ENCODE measurements around the gene NDUFS3. TPM values are rescaled to one million over a fixed set of nuclear protein-coding genes. Genes with fewer than 3 reads are reported as not detected.
A peak's percentile ranks its signal among the peaks of the same experiment; 100 is the strongest.

The NDUFS3 gene
- total RNA-seq, 3 donors from 2014 or later, result 150 to 205 (median 197) TPM

DNA sequence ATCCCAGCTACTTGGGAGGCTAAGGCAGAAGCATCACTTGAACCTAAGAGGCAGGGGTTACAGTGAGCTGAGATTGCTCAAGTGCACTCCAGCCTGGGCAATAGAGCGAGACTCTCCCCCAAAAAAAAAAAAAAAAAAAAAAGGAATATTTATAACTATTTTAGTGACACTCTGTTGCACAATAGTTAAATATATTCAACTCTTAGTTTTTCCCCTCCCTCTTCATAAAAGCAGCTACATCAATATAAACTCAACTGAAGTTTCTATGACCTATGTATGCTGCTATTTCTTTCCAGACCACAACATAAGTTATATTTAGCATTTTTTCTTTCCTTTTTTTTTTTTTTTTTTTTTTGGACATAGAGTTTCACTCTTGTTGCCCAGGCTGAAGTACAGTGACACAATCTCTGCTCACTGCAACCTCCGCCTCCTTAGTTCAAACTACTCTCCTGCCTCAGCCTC lies 45.2 kb upstream of the NDUFS3 start:
- Histone ChIP-seq H3K4me3 (no peak overlapping the region), H3K9me3 (no peaks in the 10 kb centered on the region), H3K4me1 (ENCODE audit: low read depth) (peaks cover 11% of the 10 kb centered on the region), H3K36me3 (ENCODE audit: low read depth) (no peaks in the 10 kb centered on the region)
- ATAC-seq (no peak), DNase-seq (no peak)
- intact Hi-C loops (cut with DNase I, micrococcal nuclease), result no loop called here
- TF ChIP-seq, protein P1, sequence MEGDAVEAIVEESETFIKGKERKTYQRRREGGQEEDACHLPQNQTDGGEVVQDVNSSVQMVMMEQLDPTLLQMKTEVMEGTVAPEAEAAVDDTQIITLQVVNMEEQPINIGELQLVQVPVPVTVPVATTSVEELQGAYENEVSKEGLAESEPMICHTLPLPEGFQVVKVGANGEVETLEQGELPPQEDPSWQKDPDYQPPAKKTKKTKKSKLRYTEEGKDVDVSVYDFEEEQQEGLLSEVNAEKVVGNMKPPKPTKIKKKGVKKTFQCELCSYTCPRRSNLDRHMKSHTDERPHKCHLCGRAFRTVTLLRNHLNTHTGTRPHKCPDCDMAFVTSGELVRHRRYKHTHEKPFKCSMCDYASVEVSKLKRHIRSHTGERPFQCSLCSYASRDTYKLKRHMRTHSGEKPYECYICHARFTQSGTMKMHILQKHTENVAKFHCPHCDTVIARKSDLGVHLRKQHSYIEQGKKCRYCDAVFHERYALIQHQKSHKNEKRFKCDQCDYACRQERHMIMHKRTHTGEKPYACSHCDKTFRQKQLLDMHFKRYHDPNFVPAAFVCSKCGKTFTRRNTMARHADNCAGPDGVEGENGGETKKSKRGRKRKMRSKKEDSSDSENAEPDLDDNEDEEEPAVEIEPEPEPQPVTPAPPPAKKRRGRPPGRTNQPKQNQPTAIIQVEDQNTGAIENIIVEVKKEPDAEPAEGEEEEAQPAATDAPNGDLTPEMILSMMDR (IDR thresholded peaks at IDR 0.05), result no peak

DNA sequence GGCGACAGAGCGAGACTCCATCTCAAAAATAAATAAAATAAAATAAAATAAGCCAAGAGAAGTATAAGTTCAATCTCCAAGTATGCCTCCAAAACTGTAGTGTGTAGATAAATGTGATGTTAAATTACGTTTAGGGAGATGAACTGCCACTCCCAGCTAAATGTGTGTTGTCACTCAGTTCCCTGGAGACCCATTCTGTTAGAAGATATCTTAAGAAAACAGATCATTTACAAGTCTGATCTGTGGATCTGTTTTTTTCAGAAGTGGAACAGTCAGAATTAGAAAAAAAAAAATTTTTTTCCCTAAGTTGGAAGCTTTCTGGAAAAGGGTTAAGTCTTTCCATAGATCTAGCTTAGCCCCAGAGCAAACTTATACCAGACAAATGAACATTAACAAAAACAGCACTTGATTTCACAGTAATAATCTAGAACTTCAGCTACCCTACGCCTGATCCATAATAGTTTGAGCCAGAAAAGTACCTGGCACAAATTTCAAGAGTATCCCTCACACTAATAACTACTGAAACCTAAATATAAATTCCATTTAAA lies 44.1 kb upstream of the NDUFS3 start:
- TF ChIP-seq, protein P1 (IDR thresholded peaks at IDR 0.05), result no peak
- peaks cover 19% of the 10 kb centered on the region for H3K4me1 ChIP-seq (ENCODE audit: low read depth)
- ATAC-seq (no peak), DNase-seq (no peak)
- intact Hi-C loops (cut with DNase I, micrococcal nuclease), result no loop called here
- H3K4me3 ChIP-seq, result no peak overlapping the region
- H3K36me3 ChIP-seq (ENCODE audit: low read depth), result no peaks in the 10 kb centered on the region
- H3K9me3 ChIP-seq, result no peaks in the 10 kb centered on the region

- Histone ChIP-seq H3K4me3 (no peak overlapping the region), H3K9me3 (no peaks in the 10 kb centered on the region), H3K36me3 (ENCODE audit: low read depth) (no peaks in the 10 kb centered on the region), H3K4me1 (ENCODE audit: low read depth) (peaks cover 34% of the 10 kb centered on the region)
- intact Hi-C loops (cut with DNase I, micrococcal nuclease), result no loop called here
- DNase-seq (no peak), ATAC-seq (no peak)
- TF ChIP-seq, protein P1 (IDR thresholded peaks at IDR 0.05), result no peak
Observed at GRCh38 chr11:47536915-47537314, 42.0 kb upstream of the NDUFS3 start.

DNA sequence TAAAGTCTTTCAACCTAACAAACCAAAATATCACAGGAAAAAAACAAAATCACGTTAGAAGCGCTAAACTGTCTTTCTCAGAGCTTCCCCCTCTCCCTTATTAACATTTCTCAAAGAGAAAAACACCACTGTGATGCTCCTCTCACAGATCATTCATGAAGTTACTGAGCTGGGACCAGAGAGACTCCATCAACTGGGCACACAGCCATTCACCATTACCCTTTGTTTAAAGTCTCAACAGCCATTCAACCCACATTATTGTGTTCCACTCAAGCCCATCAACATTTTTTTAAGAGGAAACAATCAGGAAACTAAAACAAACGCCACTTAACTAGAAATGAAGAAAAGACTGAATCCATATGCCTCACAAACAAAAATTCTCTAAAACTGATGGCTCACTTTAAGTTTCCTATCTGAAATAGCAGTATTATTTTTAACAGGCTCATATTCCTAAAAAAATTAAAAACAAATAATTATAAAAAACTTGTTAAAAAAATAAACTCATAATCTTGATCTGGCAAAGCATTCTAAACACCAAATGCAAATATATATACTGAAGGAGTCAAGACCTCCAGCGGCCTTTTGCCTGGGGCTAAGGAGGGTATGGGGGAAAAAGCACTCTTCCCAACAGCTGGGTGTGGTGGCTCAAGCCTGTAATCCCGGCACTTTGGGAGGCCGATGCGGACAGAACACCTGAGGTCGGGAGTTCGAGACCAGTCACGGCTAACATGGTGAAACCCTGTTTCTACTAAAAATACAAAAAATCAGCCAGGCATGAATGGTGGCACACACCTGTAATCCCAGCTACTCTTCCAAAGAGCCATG lies 39.9 kb upstream of the NDUFS3 start:
- TF ChIP-seq, protein P1 (IDR thresholded peaks at IDR 0.05), result no peak
- H3K4me3 ChIP-seq, result no peak overlapping the region
- DNase-seq, result no peak
- H3K36me3 ChIP-seq (ENCODE audit: low read depth), result no peaks in the 10 kb centered on the region
- ATAC-seq, result no peak
- no peaks in the 10 kb centered on the region for H3K9me3 ChIP-seq
- peaks cover 28% of the 10 kb centered on the region for H3K4me1 ChIP-seq (ENCODE audit: low read depth)
- intact Hi-C loops (cut with DNase I, micrococcal nuclease), result no loop called here

GRCh38 chr11:47539681-47540039 lies 39.2 kb upstream of the NDUFS3 start:
- Histone ChIP-seq H3K4me1 (ENCODE audit: low read depth) (peaks cover 28% of the 10 kb centered on the region), H3K4me3 (no peak overlapping the region), H3K36me3 (ENCODE audit: low read depth) (no peaks in the 10 kb centered on the region), H3K9me3 (no peaks in the 10 kb centered on the region)
- ATAC-seq, result peak; percentile 44
- intact Hi-C loops (cut with DNase I, micrococcal nuclease), result no loop called here
- DNase-seq, result peak in 1 of 3 donors; percentile 23
- TF ChIP-seq, protein P1 (IDR thresholded peaks at IDR 0.05), result no peak

Measured in mucosa of descending colon (tissue), 3 donors.